Skin of body (tissue), 2 donors: ENCODE measurements around the gene ZMYND8. TPM values are rescaled to one million over a fixed set of nuclear protein-coding genes. Genes with fewer than 3 reads are reported as not detected.
"Not testable (repeated sequence)": the region's sequence is repeated elsewhere in the genome, so short reads cannot be mapped to it uniquely, and the experiment has no call there.

Experiments used
- DNase-seq: peaks from one replicate; lab custom pipeline; 2025; lab: John Stamatoyannopoulos, UW
- total RNA-seq: library from RNA; depleted of rRNA; stranded (reverse); fragments of >200 nt; gene quantifications from one replicate; pipeline ENCODE4 v1.2.3, GENCODE V29; 2014

ZMYND8 gene
- total RNA-seq, 1 donor from 2014 or later, result 15.6 TPM

DNA sequence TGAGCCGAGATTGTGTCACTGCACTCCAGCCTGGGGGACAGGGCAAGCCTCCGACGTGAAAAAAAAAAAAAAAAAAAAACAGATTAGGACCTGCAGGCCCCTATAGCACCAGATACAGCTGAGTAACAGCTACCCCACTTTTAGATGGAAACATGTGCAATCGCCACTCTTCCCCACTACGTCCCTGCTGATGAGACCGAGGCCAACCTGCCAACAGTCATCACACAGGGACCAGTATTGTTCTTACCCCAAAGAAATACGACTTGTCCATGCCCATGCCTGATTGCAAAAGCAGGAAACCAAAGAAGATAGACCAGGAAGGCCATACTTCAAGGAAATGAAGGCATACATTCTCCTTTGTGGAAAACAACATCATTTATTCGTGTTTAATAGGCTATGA, 45.8 kb downstream of the ZMYND8 start:
- no peak for DNase-seq

DNA sequence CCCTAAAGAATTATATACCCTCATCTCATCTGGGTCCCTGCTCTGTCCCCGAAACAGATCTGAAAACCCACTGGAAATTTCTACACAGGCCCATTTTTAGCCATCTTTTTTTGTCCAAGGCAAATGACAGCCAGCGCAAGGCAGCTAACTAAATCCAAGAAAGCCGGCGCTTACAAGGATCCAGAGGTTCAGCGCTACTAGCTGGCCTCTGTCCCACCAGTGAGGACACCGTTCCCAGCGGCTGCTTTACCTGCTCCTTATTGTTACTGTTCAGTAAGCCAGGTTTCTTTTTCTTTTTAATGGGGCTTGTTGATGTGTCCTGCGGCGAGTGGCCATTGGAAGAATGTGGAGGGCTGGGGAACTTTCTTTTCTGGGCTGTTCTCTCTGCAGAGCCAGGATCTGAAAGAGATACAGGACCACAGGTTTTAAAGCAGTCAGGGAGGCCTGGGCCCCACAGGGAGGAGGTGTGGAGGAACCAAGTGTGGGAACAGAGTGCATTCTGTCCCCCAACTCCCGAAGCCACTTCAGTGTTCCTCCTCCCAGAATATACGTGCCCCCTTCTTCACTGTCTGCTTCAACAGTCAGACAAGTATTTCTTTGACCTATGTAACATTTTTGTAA, 46.6 kb downstream of the ZMYND8 start:
- DNase-seq, result no peak

DNA sequence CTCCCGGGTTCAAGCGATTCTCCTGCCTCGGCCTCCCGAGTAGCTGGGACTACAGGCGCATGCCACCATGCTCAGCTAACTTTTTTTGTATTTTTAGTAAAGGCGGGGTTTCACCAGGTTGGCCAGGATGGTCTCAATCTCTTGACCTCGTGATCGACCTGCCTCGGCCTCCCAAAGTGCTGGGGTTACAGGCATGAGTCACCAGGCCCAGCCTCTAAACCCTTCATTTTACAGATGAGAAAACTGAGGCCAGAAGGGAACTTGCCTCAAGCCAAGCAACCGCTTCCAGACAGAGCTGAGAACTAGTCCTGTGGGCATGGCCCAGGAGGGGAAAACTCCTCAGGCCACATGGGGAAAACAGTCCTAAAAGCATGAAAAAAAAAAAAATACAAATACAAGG, 47.1 kb downstream of the ZMYND8 start:
- DNase-seq, result no peak

DNA sequence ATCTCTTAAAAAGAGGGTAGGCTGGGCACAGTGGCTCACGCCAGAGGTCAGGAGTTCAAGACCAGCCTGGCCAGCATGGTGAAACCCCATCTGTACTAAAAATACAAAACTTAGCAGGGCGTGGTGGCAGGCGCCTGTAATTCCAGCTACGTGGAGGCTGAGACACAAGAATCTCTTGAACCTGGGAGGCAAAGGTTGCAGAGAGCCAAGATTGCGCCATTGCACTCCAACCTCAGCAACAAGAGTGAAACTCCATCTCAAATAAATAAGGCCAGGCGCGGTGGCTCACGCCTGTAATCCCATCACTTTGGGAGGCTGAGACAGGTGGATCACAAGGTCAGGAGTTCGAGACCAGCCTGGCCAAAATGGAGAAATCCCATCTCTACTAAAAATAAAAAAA, 48.9 kb downstream of the ZMYND8 start:
- not testable (repeated sequence) for DNase-seq

DNA sequence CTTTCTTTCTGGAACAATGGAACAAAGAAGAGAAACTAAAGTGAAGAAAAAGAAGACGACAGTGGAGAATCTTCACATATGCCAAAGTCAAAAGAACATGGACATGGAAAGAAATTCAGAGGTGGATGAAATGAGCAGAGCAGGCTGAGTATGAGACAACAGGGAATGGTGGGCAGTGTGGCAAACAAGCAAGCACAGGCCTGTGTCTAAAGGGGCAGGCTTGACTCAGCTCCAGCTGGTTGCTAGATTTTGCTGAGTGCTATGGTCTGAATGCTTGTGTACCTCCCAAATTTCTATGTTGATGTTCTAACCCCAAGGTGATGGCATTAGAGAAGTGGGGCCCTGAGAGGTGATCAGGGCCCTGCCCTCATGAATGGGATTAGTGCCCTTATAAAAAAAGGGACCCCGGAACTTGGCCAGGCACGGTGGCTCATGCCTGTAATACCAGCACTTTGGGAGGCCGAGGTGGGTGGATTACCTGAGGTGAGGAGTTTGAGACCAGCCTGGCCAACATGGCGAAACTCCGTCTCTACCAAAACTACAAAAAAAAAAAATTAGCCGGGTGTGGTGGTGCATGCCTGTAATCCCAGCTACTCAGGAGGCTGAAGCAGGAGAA, 49.6 kb downstream of the ZMYND8 start:
- DNase-seq, result no peak

DNA sequence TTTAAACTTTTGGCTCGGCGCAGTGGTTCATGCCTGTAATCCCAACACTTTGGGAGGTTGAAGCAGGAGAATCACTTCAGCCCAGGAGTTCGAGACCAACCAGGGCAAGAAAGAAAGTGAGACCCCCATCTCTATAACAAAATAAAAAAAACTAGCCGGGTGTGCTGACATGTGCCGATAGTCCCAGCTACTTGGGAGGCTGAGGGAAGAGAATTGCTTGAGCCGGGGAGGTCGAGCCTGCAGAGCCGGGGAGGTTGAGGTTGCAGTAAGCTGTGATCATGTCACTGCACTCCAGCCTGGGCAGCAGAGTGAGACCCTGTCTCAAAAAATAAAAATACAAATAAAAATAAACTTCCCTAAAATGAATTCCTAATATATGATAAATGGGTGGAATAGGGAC, 50.4 kb downstream of the ZMYND8 start:
- no peak for DNase-seq

DNA sequence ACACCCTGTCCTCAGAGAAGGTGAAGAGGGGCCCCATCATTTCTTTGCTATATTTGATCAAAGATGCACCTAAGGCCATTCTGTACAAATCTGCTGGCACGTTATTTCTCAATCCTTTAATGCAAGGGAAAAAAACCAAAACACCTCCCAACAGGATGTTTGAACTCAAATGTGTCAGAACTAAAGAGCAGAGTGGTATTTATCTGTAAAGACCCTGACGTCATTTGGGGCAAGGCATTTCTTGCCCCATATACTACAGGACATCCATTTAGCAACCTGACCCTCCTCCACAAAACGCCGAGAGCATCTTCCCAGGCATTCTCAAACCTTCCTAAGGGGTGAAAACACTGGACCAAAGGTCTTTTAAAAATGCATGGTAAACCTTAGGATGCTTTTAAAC, 50.8 kb downstream of the ZMYND8 start:
- DNase-seq, result no peak

DNA sequence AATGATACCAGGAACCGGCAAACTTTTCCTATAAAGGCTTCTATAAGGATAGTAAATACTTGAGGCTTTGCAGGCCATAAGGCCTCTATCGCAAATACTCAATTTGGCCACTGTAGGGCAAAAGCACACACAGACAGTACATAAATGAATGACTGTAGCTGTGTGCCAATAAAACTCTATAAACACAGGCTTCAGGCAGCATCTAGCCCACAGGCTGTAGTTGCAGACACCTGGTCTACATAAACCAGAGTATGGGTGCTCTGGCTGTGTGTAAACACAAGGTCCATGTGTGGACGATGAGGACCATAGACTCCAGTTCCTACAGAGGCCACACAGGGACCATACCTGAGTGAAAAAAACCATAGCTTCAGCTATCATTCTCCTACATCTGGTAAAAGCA, 52.2 kb downstream of the ZMYND8 start:
- no peak for DNase-seq

DNA sequence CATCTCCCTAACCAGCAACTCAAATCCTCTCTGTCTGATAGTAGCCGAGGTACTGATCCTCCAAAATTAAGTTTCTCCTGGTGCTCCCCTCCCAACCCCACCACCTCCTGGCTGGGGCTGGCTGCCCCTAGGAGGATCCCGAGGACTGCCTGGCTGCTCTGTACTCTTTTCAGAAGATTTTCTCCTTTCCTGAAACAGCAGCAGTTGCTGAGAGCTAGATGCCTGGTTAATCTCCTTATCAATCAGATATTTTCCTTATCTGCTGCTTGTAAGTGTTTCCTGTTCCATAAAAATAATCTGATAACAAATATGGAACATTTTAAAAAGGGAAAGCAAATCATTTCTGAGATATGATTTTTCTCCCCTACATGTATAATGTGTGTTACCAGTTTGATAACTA, 52.8 kb downstream of the ZMYND8 start:
- DNase-seq, result no peak

DNA sequence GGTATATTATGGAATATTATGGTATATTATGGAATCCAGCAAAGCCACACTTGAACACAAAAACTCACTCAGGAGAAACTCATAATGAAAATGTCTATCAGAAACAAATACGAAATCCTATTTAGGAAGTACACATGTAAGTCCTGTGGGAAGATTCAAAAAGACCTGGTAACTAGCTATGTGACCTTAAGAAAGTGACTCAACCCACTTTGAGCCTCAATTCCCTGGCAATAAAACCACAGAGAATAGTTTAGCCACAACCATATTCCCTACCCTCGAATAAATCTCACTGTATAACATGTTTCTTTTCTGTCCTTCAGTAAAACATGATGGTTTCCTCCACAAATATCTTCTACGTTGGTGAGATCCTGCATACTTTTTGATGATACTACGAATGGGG, 56.4 kb downstream of the ZMYND8 start:
- DNase-seq, result no peak

DNA sequence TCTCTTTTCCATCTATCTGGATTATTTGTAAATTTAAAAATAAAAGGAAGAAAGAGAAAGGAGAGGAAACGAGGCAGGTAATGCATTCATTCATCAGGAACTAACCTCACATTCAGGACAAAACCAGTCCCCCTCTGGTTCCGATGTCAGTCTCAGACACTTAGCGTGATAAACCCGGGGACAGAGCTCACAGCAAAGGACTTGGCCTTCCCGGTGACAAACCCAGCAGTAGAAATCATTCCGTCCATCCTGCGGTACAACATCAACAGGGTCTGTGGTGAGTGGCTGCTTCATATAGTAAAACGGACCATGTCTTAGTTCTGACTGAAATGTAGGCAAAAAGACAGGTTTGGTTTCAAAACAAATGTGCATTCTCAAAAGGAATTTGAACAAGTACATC, 57.9 kb downstream of the ZMYND8 start:
- DNase-seq, result no peak

DNA sequence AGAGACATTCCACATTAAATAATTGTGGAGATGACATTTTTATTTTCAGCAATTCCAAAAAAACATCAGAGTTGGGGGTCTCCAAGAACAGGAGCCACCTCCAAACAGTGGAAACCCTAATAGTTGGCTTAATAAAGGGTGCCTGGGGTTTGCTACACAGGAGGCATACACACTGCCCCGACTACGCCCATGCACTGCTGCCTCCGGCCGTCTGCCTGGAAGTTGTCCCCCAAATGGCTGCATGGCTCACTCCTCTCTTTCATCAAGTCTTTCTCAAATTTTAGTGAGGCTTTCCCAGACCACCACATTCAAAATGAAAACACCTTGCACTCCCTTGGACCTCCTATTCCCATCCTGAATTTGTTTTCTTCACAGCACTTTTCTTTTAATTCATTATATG, 58.8 kb downstream of the ZMYND8 start:
- no peak for DNase-seq

DNA sequence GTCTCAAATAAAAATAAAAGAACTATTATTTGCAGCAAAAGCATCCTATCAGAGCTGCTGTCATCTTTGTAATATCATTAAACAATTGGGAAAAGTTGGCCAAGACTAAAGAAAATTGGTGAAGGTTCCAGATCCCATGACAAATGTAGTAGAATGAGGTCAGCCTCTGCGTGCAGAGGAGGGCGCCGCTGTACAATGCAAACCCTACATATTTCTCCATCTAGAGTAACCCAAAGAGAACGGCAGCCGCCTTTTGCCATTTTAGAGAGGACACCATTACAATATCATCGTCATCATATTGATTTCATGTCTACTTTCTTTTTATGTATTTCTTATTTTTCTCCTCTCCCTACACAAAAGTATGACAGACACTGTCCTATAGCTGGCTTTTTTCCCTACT, 59.5 kb downstream of the ZMYND8 start:
- no peak for DNase-seq

DNA sequence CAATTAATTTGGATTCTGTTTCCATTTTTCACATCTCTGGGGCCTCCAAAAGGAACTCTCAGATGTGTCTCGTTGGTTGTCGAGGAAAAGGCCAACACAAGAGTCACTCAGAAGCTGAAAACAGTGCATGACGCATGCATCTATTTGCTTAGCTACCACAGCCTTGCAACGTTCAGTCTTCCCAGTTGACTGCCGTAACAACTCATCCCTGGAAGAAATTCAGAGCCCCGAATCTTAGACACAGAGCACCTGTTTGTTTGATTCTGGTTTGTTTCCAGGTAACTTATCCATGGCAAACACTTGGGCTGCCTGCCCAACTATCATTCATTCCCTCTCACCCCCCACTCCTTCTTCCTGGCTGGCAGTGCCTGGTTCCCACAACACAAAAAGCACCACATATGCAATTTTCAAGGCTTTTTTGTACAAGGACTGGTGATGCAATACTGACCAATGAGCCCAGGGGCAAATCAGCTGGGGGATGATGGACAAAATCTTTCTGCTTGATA, 60.5 kb downstream of the ZMYND8 start:
- no peak for DNase-seq

DNA sequence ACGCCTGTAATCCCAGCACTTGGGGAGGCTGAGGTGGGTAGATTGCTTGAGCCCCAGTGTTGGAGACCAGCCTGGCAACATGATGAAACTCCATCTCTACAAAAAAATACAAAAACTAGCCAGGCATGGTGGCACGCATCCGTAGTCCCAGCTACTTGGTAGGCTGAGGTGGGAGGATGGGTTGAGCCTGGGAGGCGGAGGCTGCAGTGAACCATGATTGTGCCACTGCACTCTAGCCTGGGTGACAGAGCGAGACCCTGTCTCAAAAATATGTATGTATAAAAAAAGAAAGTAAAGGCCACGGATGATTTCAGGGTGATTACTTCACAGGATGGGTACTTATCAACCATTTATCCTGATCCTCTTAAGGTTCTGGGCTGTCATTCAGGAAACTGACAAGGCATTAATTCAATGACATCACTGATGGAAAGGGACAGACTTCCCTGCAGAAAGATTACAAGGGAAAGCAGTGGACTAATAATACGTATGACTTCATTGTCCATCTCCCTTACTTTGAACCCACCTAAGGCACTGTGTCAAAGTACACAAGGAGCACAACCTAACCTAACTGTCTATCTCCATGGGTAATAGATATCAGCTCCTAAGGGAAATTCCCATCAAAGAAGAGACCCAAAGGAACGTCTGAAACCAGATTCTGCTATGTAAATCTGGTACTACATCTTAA, 61.2 kb downstream of the ZMYND8 start:
- no peak for DNase-seq

DNA sequence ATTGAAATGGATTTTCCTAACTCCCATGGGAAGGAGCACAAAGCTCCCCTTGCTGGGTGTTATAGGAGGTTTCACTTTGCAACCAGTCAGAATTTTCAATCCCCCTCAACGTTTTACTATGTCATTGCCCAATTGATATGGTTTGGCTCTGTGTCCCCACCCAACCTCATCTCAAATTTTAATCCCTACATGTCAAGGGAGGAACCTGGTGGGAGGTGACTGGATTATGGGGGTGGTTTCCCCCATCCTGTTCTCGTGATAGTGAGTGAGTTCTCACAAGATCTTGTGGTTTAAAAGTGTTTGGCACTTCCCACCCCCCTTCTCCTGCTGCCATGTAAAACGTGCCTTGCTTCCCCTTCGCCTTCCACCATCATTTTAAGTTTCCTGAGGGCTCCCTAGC, 62.9 kb downstream of the ZMYND8 start:
- no peak for DNase-seq

DNA sequence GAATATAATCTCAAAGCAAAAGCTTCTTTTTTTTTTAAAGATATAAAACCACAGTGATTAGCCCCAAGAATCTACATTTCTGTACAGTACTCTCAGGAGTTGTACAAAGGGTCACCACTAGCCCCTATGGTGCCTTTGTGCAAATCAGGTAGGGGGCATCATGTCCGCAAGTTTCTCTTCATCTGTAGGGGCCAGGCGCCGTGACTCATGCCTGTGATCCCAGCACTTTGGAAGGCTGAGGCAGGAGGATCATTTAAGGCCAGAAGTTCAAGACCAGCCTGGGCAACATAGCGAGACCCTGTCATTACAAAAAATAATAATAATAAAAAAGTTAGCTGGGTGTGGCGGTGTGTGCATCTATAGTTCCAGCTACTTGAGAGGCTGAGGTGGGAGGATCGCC, 63.9 kb downstream of the ZMYND8 start:
- no peak for DNase-seq

DNA sequence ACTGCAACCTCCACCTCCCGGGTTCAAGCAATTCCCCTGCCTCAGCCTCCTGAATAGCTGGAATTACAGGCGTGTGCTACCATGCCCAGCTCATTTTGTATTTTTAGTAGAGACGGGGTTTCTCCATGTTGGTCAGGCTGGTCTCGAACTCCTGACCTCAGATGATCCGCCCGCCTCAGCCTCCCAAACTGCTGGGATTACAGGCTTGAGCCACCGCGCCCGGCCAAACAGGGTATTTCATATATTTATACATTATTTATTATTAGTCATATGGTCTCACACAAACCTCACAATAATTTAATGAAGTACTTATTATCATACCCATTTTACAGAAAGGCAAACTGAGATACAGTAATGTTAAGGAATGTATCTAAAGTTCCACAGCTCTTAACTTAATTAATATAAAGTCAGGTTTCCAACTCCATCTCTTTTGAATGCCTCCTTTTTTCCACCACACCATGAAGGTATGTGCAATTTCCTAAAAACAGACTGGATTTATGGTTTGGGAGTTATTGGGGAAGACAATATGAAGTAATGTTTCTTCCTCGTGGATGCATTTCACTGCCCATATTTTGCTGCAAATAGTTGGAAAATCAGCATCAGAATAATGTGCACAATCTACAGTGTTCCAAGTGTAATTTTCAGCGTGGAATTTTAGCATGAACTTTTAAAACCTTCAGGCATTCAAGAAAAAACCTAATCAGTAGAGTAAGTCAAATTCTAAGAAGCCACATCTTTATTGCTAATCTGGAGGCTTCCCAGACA, 65.7 kb downstream of the ZMYND8 start:
- no peak for DNase-seq

DNA sequence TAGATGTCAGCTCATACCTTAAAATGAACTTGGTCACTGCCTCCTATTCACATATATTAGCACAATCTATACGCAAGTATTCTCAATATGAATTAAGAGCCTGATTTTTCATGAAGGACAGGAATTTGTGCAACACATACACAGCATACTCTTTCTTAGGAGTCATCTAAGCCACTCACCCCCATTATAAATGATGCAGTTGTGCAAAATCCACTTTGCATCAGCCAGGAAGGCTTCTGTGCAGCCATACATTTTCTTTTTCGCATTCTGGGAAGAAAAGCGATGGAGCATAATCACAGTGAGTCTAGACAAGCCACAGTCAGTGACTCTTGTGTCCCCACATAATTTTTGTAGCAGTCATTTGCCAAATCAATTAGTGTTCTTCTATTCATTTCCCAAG, 66.5 kb downstream of the ZMYND8 start:
- DNase-seq, result no peak

DNA sequence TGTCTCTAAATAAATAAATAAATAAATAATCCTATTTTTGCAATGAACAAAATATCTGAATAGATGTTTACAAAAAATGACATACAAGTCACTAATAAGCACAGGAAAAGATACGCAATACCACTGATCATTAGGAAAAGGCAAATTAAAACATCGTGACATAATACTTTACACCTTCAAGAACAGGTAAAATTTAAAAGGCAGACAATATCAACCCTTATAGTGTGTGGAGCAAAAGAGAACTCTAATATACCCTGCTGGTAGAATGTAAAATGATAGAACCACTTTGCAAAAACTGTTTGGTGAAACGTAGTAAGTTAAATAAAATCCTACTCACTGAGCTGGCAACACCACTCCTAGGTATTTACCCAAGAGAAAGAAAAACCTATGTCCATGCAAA, 67.4 kb downstream of the ZMYND8 start:
- DNase-seq, result no peak

DNA sequence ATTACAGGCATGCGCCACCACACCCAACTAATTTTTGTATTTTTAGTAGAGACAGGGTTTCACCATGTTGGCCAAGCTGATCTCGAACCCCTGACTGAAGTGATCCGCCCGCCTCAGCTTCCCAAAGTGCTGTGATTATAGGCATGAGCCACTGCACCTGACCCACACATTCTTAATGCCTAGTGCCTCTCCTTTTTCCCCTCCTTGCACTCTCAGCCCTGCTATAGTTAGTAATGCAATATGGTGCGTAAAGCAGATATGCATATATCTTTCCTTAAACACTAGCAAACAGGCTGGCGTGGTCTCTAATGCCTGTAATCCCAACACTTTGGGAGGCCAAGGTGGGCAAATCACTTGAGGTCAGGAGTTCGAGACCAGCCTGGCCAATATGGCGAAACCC, 68.0 kb downstream of the ZMYND8 start:
- DNase-seq, result not testable (repeated sequence)

DNA sequence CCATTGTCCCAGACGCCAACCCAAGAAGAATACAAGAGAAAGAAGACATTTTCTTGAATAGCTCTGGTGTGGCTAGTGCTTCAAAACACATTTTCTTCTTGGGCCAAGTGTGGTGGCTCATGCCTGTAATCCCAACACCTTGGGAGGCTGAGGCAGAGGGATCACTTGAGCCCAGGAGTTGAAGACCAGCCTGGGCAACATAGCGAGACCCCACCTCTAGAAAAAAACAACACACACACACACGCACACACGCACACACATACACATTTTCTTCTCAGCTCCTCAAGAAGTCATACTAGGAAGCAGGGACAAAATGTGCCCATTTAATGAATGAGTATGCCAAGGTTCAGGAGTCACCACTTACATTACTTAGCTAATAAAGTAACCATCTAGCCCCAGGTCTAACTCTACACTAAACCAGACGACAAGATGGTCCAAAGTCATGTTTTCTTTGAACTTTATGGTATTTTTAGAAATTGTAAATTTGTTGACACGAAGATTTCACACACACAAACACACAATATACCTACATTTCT, 68.8 kb downstream of the ZMYND8 start:
- DNase-seq, result no peak
